Coronary artery (tissue), 2 donors: Measurements from ENCODE around the gene RAI1.

ENCODE experiments used
- DNase-seq: peaks from one replicate; pipeline ENCODE4 v3.0.0-alpha.2; 2017; ENCODE audit warnings: low spot score
- H3K27ac ChIP-seq, 2 donors: fragments of 200-600 bp; sonication (generic); one replicate each; pipeline ENCODE4 v1.5.1; 2016 to 2019
- H3K4me3 ChIP-seq: fragments of 200-600 bp; sonication (generic); 2 replicates; pipeline ENCODE4 v1.5.1; 2016; ENCODE audit warnings: mild to moderate bottlenecking, moderate library complexity
- CTCF ChIP-seq: fragments of 200-600 bp; sonication (generic); IDR thresholded peaks from one replicate; pipeline ENCODE4 v1.5.1; 2019; ENCODE audit warnings: antibody characterized with exemption

RAI1 gene

GRCh38 chr17:17714261-17714866 is 33.1 kb downstream of the RAI1 start:
- TF ChIP-seq CTCF: no peak
- peak overlapping the region; percentile 54 to 77 for H3K27ac ChIP-seq
- peak overlapping the region; percentile 3 for H3K4me3 ChIP-seq
- DNase-seq: no peak

GRCh38 chr17:17714879-17715278 is 33.6 kb downstream of the RAI1 start:
- Histone ChIP-seq H3K4me3 (no peak overlapping the region), H3K27ac (peak overlapping the region in 1 of 2 donors; percentile 77)
- DNase-seq: no peak
- no peak for TF ChIP-seq CTCF

GRCh38 chr17:17716837-17717523 is 35.7 kb downstream of the RAI1 start:
- Histone ChIP-seq H3K4me3 (no peak overlapping the region), H3K27ac (no peak overlapping the region)
- TF ChIP-seq CTCF: no peak
- DNase-seq: no peak

- no peak for DNase-seq
- H3K27ac ChIP-seq: no peak overlapping the region
- TF ChIP-seq CTCF: no peak
- no peak overlapping the region for H3K4me3 ChIP-seq
These were observed 37.0 kb downstream of the RAI1 start for GRCh38 chr17:17718251-17718650.

- Histone ChIP-seq H3K27ac (no peak overlapping the region), H3K4me3 (no peak overlapping the region)
- no peak for TF ChIP-seq CTCF
- no peak for DNase-seq
These were observed 38.1 kb downstream of the RAI1 start for GRCh38 chr17:17719199-17719940.

- no peak for DNase-seq
- Histone ChIP-seq H3K4me3 (no peak overlapping the region), H3K27ac (no peak overlapping the region)
- no peak for TF ChIP-seq CTCF
These were observed 38.8 kb downstream of the RAI1 start for GRCh38 chr17:17719966-17720543.
